GM23338 (cell line): ENCODE results near the gene IFI6. TPM values are rescaled to one million over a fixed set of nuclear protein-coding genes. Genes with fewer than 3 reads are reported as not detected.
A peak's percentile ranks its signal among the peaks of the same experiment; 100 is the strongest.

Experiments used
- ATAC-seq: fragments of 200-7000 bp; cut with Tn5 transposase; 3 replicates; pipeline ENCODE4 v1.9.1; 2020
- DNase-seq: peaks from one replicate; pipeline ENCODE4 v3.0.0-alpha.2; 2015; ENCODE audit warnings: low spot score
- H2AFZ ChIP-seq: fragments of 200-600 bp; sonication (generic); 2 replicates; pipeline ENCODE4 v1.8.0; 2016; ENCODE audit warnings: antibody characterized with exemption, mild to moderate bottlenecking, moderate library complexity
- H3F3A ChIP-seq: fragments of 200-600 bp; sonication (generic); replicated peaks from 2 replicates; pipeline ENCODE4 v1.8.0; 2017; ENCODE audit warnings: antibody characterized with exemption, mixed run types, low read depth
- H3K27ac ChIP-seq: fragments of 200-600 bp; sonication (generic); 2 replicates; pipeline ENCODE4 v1.6.1; 2016; ENCODE audit warnings: low read depth
- H3K27me3 ChIP-seq: fragments of 200-600 bp; sonication (generic); 2 replicates; pipeline ENCODE4 v1.8.0; 2016; ENCODE audit warnings: mild to moderate bottlenecking, mixed run types, moderate library complexity; ENCODE audit not compliant: insufficient read depth
- H3K36me3 ChIP-seq: fragments of 200-600 bp; sonication (generic); 2 replicates; pipeline ENCODE4 v1.8.0; 2016; ENCODE audit warnings: mild to moderate bottlenecking; ENCODE audit not compliant: insufficient read depth
- H3K4me1 ChIP-seq: fragments of 200-600 bp; sonication (generic); 2 replicates; pipeline ENCODE4 v1.8.0; 2016; ENCODE audit warnings: mild to moderate bottlenecking, moderate library complexity; ENCODE audit not compliant: insufficient read depth
- H3K4me2 ChIP-seq: fragments of 200-600 bp; sonication (generic); 2 replicates; pipeline ENCODE4 v1.7.1; 2017; ENCODE audit warnings: mixed run types
- H3K4me3 ChIP-seq: fragments of 200-600 bp; sonication (generic); 2 replicates; pipeline ENCODE4 v1.6.1; 2016; ENCODE audit warnings: mixed run types
- H3K79me2 ChIP-seq: fragments of 200-600 bp; sonication (generic); replicated peaks from 2 replicates; pipeline ENCODE4 v1.8.0; 2017; ENCODE audit warnings: mild to moderate bottlenecking; ENCODE audit not compliant: insufficient read depth
- H3K9me2 ChIP-seq: fragments of 200-600 bp; sonication (generic); 2 replicates; pipeline ENCODE4 v1.8.0; 2017; ENCODE audit not compliant: insufficient read depth
- H4K20me1 ChIP-seq: fragments of 200-600 bp; sonication (generic); replicated peaks from 2 replicates; pipeline ENCODE4 v1.8.0; 2017; ENCODE audit warnings: mild to moderate bottlenecking; ENCODE audit not compliant: insufficient read depth
- H3K27ac Mint-ChIP-seq: 2 replicates; pipeline ENCODE4 v1.8.0; 2020; ENCODE audit warnings: inconsistent platforms, mild to moderate bottlenecking, moderate library complexity, mixed read lengths
- H3K27me3 Mint-ChIP-seq: 3 replicates; pipeline ENCODE4 v1.8.0; 2022; ENCODE audit warnings: low read depth, mild to moderate bottlenecking, moderate library complexity, mixed read lengths, inconsistent platforms; ENCODE audit not compliant: insufficient read depth, poor library complexity
- H3K36me3 Mint-ChIP-seq: 3 replicates; pipeline ENCODE4 v1.8.0; 2021; ENCODE audit warnings: low read depth, mild to moderate bottlenecking, inconsistent platforms, moderate library complexity, mixed read lengths
- H3K4me1 Mint-ChIP-seq: 3 replicates; pipeline ENCODE4 v1.8.0; 2020; ENCODE audit warnings: mild to moderate bottlenecking, inconsistent platforms, mixed read lengths
- H3K4me3 Mint-ChIP-seq: 3 replicates; pipeline ENCODE4 v1.8.0; 2021; ENCODE audit warnings: moderate library complexity, mild to moderate bottlenecking, inconsistent platforms, mixed read lengths
- H3K9me3 Mint-ChIP-seq: 3 replicates; pipeline ENCODE4 v1.8.0; 2020; ENCODE audit warnings: moderate library complexity, mild to moderate bottlenecking, inconsistent platforms, mixed read lengths
- EZH2 ChIP-seq: fragments of 200-600 bp; sonication (generic); IDR thresholded peaks from one replicate; pipeline ENCODE4 v1.8.0; 2017; ENCODE audit warnings: antibody characterized with exemption, mild to moderate bottlenecking, low read depth; ENCODE audit not compliant: unreplicated experiment
- EZH2phosphoT487 ChIP-seq: fragments of 200-600 bp; sonication (generic); IDR thresholded peaks from one replicate; pipeline ENCODE4 v1.8.1; 2018; ENCODE audit warnings: antibody characterized with exemption; ENCODE audit not compliant: unreplicated experiment
- JUNB ChIP-seq: IDR thresholded peaks from one replicate; pipeline ENCODE4 v1.6.1; 2016; ENCODE audit warnings: antibody characterized with exemption; ENCODE audit not compliant: unreplicated experiment
- POLR2AphosphoS5 ChIP-seq: IDR thresholded peaks from 2 replicates; pipeline ENCODE4 v1.6.1; 2016; ENCODE audit warnings: antibody characterized with exemption, low read depth
- ZNF331 ChIP-seq: fragments of 250-450 bp; sonication (Bioruptor Pico); IDR thresholded peaks from 2 replicates; pipeline ENCODE4 v1.5.0; 2020; ENCODE audit warnings: low read depth, mild to moderate bottlenecking, moderate library complexity
- polyA plus RNA-seq: library from polyadenylated mRNA; unstranded; fragments of >200 nt; fragmentation: Nextera tagmentation; extraction: Ambion mirVana; gene quantifications from 2 replicates; pipeline ENCODE4 v1.2.1, GENCODE V29; 2016
- total RNA-seq: library from RNA; depleted of rRNA; stranded (reverse); fragments of >200 nt; shearing (Covaris generic); gene quantifications from 2 replicates; pipeline ENCODE4 v1.2.3, GENCODE V29; 2014
- TF ChIP-seq, protein P1 (sequence below): IDR thresholded peaks from one replicate; pipeline ENCODE4 v1.6.1; 2018; ENCODE audit warnings: antibody characterized with exemption; ENCODE audit not compliant: unreplicated experiment
- TF ChIP-seq, protein P2 (sequence below): IDR thresholded peaks from 2 replicates; pipeline ENCODE4 v1.6.1; 2016; ENCODE audit warnings: antibody characterized with exemption
- TF ChIP-seq, protein P3 (sequence below): fragments of 250-450 bp; sonication (Bioruptor Pico); IDR thresholded peaks from 2 replicates; pipeline ENCODE4 v1.5.0; 2020; ENCODE audit warnings: mild to moderate bottlenecking, moderate library complexity

IFI6 gene
- total and polyA plus RNA-seq, 2 experiments from 2014 or later: 6.3 to 16.0 TPM

DNA sequence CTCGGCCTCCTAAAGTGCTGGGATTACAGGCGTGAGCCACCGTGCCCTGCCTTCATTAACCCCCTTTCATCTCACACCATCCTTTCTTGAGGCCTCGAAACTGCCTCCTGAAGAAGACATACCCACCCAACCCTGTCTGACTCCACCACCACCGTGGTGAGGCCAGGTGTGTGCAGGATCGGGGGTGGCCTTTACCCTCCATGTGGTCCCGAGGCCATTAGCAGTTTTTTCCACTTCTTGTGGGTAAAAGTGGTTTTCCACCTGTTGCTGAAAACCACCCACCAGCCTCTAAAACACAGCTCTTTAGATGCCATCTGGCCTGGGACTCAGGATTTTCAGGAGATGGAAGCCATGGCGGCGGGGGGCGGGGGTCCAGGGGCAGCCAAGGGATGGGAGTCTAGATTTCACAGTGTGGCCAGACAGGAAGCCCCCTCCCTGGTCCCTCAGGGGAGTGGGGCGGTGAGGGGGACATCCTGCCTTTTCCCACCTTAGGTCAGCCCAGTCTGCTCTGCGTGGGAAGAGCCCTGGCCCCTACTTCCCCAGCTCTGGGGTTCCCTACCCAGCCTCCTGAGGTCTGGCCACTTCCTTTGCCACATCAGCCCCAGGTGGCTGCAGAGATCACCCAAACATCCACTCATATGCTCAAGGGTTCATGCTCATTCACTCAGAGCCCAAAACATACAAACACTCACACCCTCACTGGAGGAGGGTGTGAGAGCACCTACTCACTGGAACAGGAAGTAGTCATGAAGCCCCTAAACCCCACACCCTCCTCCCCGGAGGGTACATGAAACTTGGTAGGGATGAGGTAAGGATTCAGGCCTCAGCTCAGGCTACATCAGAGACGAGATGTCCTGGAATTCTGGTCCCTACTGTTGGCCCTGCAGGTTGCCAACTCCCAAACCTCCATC is 39.4 kb downstream of the IFI6 start:
- Histone ChIP-seq H2AFZ (no peak overlapping the region), H3K27ac (no peak overlapping the region), H3K4me3 (no peak overlapping the region), H3K27me3 (peaks cover 43% of the 10 kb centered on the region), H3K9me2 (no peaks in the 10 kb centered on the region), H3K4me1 (peaks cover 17% of the 10 kb centered on the region), H4K20me1 (no peaks in the 10 kb centered on the region), H3F3A (peaks cover 5% of the 10 kb centered on the region), H3K79me2 (no peaks in the 10 kb centered on the region), H3K4me2 (no peak overlapping the region), H3K36me3 (no peaks in the 10 kb centered on the region)
- H3K27ac Mint-ChIP-seq: no peak overlapping the region
- peaks cover 35% of the 10 kb centered on the region for H3K27me3 Mint-ChIP-seq
- DNase-seq: no peak
- H3K4me1 Mint-ChIP-seq: peaks cover 33% of the 10 kb centered on the region
- H3K4me3 Mint-ChIP-seq: no peak overlapping the region
- no peaks in the 10 kb centered on the region for H3K36me3 Mint-ChIP-seq
- ATAC-seq: no peak
- TF ChIP-seq, protein P1, sequence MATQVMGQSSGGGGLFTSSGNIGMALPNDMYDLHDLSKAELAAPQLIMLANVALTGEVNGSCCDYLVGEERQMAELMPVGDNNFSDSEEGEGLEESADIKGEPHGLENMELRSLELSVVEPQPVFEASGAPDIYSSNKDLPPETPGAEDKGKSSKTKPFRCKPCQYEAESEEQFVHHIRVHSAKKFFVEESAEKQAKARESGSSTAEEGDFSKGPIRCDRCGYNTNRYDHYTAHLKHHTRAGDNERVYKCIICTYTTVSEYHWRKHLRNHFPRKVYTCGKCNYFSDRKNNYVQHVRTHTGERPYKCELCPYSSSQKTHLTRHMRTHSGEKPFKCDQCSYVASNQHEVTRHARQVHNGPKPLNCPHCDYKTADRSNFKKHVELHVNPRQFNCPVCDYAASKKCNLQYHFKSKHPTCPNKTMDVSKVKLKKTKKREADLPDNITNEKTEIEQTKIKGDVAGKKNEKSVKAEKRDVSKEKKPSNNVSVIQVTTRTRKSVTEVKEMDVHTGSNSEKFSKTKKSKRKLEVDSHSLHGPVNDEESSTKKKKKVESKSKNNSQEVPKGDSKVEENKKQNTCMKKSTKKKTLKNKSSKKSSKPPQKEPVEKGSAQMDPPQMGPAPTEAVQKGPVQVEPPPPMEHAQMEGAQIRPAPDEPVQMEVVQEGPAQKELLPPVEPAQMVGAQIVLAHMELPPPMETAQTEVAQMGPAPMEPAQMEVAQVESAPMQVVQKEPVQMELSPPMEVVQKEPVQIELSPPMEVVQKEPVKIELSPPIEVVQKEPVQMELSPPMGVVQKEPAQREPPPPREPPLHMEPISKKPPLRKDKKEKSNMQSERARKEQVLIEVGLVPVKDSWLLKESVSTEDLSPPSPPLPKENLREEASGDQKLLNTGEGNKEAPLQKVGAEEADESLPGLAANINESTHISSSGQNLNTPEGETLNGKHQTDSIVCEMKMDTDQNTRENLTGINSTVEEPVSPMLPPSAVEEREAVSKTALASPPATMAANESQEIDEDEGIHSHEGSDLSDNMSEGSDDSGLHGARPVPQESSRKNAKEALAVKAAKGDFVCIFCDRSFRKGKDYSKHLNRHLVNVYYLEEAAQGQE: no peak
- TF ChIP-seq EZH2 (peak; percentile 10), POLR2AphosphoS5 (no peak), JUNB (no peak)
- TF ChIP-seq, protein P2, sequence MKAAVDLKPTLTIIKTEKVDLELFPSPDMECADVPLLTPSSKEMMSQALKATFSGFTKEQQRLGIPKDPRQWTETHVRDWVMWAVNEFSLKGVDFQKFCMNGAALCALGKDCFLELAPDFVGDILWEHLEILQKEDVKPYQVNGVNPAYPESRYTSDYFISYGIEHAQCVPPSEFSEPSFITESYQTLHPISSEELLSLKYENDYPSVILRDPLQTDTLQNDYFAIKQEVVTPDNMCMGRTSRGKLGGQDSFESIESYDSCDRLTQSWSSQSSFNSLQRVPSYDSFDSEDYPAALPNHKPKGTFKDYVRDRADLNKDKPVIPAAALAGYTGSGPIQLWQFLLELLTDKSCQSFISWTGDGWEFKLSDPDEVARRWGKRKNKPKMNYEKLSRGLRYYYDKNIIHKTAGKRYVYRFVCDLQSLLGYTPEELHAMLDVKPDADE: no peak
- H3K9me3 Mint-ChIP-seq: no peaks in the 10 kb centered on the region

DNA sequence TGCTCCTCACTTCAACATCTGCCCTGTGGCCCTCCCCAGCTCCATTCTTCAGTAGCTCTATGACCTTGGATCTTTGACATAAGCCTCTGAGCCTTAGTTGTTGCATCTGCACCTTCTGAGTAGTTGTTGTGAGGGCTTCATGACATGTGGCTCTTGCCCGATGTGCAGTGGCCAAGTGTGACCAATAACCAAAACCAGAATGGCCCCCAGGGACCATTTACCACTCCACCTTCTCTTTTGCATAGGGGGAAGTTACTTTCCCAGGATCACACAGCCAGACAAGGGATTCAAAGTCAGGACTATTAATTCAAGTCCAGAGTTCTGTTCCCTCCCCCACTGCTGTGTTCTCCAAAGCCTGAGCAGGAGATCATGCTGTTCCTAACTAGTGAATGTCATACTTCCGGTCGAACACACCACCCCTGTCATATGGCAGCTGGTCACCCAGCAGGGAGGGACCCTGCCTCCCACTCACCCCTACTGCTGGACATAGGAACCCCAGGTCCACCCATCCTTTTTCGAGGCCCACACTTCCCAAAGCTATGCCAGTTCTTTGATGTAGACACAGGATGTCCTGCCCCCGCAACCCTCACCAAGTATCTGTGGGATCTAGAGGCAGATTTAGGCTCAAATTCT is 41.0 kb downstream of the IFI6 start:
- ATAC-seq: no peak
- H3K4me1 Mint-ChIP-seq: peaks cover 33% of the 10 kb centered on the region
- H3K4me1 ChIP-seq: peaks cover 17% of the 10 kb centered on the region

More for the DNA sequence above, 41.0 kb downstream of the IFI6 start:
- H3K27me3 ChIP-seq: peaks cover 38% of the 10 kb centered on the region
- Mint-ChIP-seq H3K4me3 (no peak overlapping the region), H3K27me3 (peaks cover 34% of the 10 kb centered on the region), H3K36me3 (no peaks in the 10 kb centered on the region), H3K9me3 (no peaks in the 10 kb centered on the region), H3K27ac (no peak overlapping the region)
- no peak overlapping the region for H3K27ac ChIP-seq
- H3K4me2 ChIP-seq: no peak overlapping the region
- H3K4me3 ChIP-seq: no peak overlapping the region
- no peaks in the 10 kb centered on the region for H3K36me3 ChIP-seq
- no peak for DNase-seq
- no peak overlapping the region for H2AFZ ChIP-seq
- H3K79me2 ChIP-seq: no peaks in the 10 kb centered on the region
- no peaks in the 10 kb centered on the region; the same call in none of the 2 replicates for H3F3A ChIP-seq
- TF ChIP-seq, protein P3, sequence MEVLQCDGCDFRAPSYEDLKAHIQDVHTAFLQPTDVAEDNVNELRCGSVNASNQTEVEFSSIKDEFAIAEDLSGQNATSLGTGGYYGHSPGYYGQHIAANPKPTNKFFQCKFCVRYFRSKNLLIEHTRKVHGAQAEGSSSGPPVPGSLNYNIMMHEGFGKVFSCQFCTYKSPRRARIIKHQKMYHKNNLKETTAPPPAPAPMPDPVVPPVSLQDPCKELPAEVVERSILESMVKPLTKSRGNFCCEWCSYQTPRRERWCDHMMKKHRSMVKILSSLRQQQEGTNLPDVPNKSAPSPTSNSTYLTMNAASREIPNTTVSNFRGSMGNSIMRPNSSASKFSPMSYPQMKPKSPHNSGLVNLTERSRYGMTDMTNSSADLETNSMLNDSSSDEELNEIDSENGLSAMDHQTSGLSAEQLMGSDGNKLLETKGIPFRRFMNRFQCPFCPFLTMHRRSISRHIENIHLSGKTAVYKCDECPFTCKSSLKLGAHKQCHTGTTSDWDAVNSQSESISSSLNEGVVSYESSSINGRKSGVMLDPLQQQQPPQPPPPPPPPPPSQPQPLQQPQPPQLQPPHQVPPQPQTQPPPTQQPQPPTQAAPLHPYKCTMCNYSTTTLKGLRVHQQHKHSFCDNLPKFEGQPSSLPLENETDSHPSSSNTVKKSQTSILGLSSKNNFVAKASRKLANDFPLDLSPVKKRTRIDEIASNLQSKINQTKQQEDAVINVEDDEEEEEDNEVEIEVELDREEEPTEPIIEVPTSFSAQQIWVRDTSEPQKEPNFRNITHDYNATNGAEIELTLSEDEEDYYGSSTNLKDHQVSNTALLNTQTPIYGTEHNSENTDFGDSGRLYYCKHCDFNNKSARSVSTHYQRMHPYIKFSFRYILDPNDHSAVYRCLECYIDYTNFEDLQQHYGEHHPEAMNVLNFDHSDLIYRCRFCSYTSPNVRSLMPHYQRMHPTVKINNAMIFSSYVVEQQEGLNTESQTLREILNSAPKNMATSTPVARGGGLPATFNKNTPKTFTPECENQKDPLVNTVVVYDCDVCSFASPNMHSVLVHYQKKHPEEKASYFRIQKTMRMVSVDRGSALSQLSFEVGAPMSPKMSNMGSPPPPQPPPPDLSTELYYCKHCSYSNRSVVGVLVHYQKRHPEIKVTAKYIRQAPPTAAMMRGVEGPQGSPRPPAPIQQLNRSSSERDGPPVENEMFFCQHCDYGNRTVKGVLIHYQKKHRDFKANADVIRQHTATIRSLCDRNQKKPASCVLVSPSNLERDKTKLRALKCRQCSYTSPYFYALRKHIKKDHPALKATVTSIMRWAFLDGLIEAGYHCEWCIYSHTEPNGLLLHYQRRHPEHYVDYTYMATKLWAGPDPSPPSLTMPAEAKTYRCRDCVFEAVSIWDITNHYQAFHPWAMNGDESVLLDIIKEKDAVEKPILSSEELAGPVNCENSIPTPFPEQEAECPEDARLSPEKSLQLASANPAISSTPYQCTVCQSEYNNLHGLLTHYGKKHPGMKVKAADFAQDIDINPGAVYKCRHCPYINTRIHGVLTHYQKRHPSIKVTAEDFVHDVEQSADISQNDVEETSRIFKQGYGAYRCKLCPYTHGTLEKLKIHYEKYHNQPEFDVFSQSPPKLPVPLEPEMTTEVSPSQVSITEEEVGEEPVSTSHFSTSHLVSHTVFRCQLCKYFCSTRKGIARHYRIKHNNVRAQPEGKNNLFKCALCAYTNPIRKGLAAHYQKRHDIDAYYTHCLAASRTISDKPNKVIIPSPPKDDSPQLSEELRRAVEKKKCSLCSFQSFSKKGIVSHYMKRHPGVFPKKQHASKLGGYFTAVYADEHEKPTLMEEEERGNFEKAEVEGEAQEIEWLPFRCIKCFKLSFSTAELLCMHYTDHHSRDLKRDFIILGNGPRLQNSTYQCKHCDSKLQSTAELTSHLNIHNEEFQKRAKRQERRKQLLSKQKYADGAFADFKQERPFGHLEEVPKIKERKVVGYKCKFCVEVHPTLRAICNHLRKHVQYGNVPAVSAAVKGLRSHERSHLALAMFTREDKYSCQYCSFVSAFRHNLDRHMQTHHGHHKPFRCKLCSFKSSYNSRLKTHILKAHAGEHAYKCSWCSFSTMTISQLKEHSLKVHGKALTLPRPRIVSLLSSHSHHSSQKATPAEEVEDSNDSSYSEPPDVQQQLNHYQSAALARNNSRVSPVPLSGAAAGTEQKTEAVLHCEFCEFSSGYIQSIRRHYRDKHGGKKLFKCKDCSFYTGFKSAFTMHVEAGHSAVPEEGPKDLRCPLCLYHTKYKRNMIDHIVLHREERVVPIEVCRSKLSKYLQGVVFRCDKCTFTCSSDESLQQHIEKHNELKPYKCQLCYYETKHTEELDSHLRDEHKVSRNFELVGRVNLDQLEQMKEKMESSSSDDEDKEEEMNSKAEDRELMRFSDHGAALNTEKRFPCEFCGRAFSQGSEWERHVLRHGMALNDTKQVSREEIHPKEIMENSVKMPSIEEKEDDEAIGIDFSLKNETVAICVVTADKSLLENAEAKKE (CRISPR knock-in tag): no peak
- no peak for TF ChIP-seq ZNF331 (CRISPR knock-in tag)
- no peak for TF ChIP-seq EZH2phosphoT487
- no peaks in the 10 kb centered on the region for H3K9me2 ChIP-seq
- H4K20me1 ChIP-seq: no peaks in the 10 kb centered on the region
